ENCODE measurements around the gene AP3B1.

DNA sequence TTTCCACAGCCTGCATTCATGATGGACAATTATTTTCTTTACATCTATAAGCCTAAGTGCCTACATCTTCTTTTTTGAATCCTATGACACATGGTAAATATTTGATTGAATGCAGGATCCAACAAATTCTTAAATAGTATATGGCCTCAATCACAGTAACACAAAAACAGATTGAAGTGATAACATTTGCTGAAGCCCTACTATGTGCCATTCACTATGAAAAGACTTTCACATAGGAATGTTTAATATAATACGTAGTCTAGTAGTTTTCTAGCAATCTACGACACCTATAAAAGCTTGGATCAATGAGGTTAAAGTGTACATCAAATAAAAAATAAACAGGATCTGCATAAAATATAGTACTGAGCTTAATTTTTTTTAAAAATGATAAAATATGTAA, 231.0 kb downstream of the AP3B1 start:
- TF ChIP-seq, protein P1, sequence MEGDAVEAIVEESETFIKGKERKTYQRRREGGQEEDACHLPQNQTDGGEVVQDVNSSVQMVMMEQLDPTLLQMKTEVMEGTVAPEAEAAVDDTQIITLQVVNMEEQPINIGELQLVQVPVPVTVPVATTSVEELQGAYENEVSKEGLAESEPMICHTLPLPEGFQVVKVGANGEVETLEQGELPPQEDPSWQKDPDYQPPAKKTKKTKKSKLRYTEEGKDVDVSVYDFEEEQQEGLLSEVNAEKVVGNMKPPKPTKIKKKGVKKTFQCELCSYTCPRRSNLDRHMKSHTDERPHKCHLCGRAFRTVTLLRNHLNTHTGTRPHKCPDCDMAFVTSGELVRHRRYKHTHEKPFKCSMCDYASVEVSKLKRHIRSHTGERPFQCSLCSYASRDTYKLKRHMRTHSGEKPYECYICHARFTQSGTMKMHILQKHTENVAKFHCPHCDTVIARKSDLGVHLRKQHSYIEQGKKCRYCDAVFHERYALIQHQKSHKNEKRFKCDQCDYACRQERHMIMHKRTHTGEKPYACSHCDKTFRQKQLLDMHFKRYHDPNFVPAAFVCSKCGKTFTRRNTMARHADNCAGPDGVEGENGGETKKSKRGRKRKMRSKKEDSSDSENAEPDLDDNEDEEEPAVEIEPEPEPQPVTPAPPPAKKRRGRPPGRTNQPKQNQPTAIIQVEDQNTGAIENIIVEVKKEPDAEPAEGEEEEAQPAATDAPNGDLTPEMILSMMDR (conservative IDR thresholded peaks at IDR 0.05 in 1 of 2, IDR thresholded peaks at IDR 0.05 in 1 of 2; ENCODE audit: low read depth in 1 of 2, low read length in 2 of 2) = no peak
- no peak for TF ChIP-seq EZH2 (IDR thresholded peaks at IDR 0.05; ENCODE audit: low read length, missing control alignments)

Measured in fibroblast of lung (primary cell).